Measurements from ENCODE around the gene GDAP1L1.

GDAP1L1 gene

GRCh38 chr20:44218446-44218845 lies 28.7 kb upstream of the GDAP1L1 start:
- no peak overlapping the region for H3K4me3 ChIP-seq (ENCODE audit: control insufficient read depth, low read depth, low read length)
- no peak for TF ChIP-seq CTCF (conservative IDR thresholded peaks at IDR 0.05; ENCODE audit: control insufficient read depth, insufficient read depth, low read depth, low read length)
- DNase-seq (ENCODE audit: low read depth), result no peak

- TF ChIP-seq CTCF (conservative IDR thresholded peaks at IDR 0.05; ENCODE audit: control insufficient read depth, insufficient read depth, low read depth, low read length), result no peak
- H3K4me3 ChIP-seq (ENCODE audit: control insufficient read depth, low read depth, low read length), result no peak overlapping the region
- no peak for DNase-seq (ENCODE audit: low read depth)
These were observed 27.9 kb upstream of the GDAP1L1 start for GRCh38 chr20:44219170-44219730.

GRCh38 chr20:44219791-44220190 lies 27.3 kb upstream of the GDAP1L1 start:
- H3K4me3 ChIP-seq (ENCODE audit: control insufficient read depth, low read depth, low read length), result no peak overlapping the region

GRCh38 chr20:44221368-44221954 lies 25.6 kb upstream of the GDAP1L1 start:
- no peak for TF ChIP-seq CTCF (conservative IDR thresholded peaks at IDR 0.05; ENCODE audit: control insufficient read depth, insufficient read depth, low read depth, low read length)
- DNase-seq (ENCODE audit: low read depth), result no peak
- no peak overlapping the region for H3K4me3 ChIP-seq (ENCODE audit: control insufficient read depth, low read depth, low read length)

More at GRCh38 chr20:44219791-44220190, 27.3 kb upstream of the GDAP1L1 start:
- no peak for TF ChIP-seq CTCF (conservative IDR thresholded peaks at IDR 0.05; ENCODE audit: control insufficient read depth, insufficient read depth, low read depth, low read length)
- no peak for DNase-seq (ENCODE audit: low read depth)

- no peak for DNase-seq (ENCODE audit: low read depth)
- TF ChIP-seq CTCF (conservative IDR thresholded peaks at IDR 0.05; ENCODE audit: control insufficient read depth, insufficient read depth, low read depth, low read length), result no peak
- no peak overlapping the region for H3K4me3 ChIP-seq (ENCODE audit: control insufficient read depth, low read depth, low read length)
These were observed 25.1 kb upstream of the GDAP1L1 start for GRCh38 chr20:44222027-44222426.

- no peak for TF ChIP-seq CTCF (conservative IDR thresholded peaks at IDR 0.05; ENCODE audit: control insufficient read depth, insufficient read depth, low read depth, low read length)
- DNase-seq (ENCODE audit: low read depth), result no peak
- no peak overlapping the region for H3K4me3 ChIP-seq (ENCODE audit: control insufficient read depth, low read depth, low read length)
These were observed 24.3 kb upstream of the GDAP1L1 start for GRCh38 chr20:44222633-44223368.

Measured in fibroblast of mammary gland (primary cell).